ENCODE measurements around the gene MIDN. TPM values are rescaled to one million over a fixed set of nuclear protein-coding genes. Genes with fewer than 3 reads are reported as not detected.
A peak's percentile ranks its signal among the peaks of the same experiment; 100 is the strongest.

The MIDN gene
- total RNA-seq, 1 donor from 2014 or later: 204 TPM

DNA sequence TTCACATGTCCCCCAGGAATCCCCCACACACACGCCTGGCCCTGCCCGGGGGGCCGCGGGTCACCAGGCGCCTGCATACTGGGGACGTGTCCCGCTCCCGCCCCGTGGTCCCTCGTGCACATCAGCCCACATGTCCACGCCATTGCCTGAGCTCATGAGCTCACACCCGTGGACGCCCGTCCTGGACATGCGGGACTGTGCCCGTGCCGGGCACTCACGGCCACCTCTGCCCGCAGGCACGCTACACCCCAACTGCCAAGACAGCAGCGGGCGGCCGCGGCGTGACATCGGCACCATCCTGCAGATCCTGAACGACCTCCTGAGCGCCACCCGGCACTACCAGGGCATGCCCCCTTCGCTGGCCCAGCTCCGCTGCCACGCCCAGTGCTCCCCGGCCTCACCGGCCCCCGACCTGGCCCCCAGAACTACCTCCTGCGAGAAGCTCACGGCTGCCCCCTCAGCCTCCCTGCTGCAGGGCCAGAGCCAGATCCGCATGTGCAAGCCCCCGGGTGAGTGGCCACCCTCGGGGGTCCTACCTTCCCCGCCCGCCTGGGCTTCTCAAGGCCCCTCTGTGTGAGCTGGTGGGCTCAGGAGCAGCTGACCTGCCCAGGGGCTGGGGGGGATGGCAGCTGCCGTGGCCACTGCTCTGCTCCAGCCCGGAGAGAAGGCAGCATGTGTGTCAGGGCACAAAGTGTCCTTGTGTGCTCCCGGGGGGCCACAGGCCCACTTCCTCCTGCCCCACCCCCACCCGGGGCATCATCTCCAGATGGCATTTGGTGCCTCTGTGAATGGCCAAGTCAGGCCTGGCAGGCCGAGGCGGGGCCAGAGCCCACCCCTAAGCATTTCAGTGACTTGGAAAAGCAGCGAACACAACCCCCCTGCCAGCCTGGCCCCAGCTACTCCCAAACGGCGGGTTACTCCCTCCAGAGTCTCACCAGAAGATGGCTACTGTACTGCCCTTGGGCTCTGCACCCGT is 7.1 kb downstream of the MIDN start:
- Mint-ChIP-seq H3K27me3 (ENCODE audit: unreplicated experiment) (peaks cover 24% of the 10 kb centered on the region), H3K27ac (ENCODE audit: unreplicated experiment) (no peak overlapping the region), H3K9me3 (ENCODE audit: unreplicated experiment) (no peaks in the 10 kb centered on the region), H3K4me1 (ENCODE audit: unreplicated experiment) (peaks cover 33% of the 10 kb centered on the region), H3K4me3 (ENCODE audit: unreplicated experiment) (peak overlapping the region; percentile 73), H3K36me3 (ENCODE audit: low read depth, unreplicated experiment) (peaks cover 22% of the 10 kb centered on the region)
- TF ChIP-seq, protein P1, sequence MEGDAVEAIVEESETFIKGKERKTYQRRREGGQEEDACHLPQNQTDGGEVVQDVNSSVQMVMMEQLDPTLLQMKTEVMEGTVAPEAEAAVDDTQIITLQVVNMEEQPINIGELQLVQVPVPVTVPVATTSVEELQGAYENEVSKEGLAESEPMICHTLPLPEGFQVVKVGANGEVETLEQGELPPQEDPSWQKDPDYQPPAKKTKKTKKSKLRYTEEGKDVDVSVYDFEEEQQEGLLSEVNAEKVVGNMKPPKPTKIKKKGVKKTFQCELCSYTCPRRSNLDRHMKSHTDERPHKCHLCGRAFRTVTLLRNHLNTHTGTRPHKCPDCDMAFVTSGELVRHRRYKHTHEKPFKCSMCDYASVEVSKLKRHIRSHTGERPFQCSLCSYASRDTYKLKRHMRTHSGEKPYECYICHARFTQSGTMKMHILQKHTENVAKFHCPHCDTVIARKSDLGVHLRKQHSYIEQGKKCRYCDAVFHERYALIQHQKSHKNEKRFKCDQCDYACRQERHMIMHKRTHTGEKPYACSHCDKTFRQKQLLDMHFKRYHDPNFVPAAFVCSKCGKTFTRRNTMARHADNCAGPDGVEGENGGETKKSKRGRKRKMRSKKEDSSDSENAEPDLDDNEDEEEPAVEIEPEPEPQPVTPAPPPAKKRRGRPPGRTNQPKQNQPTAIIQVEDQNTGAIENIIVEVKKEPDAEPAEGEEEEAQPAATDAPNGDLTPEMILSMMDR (IDR thresholded peaks at IDR 0.05; ENCODE audit: unreplicated experiment): no peak
- no peak for DNase-seq (ENCODE audit: low spot score)

DNA sequence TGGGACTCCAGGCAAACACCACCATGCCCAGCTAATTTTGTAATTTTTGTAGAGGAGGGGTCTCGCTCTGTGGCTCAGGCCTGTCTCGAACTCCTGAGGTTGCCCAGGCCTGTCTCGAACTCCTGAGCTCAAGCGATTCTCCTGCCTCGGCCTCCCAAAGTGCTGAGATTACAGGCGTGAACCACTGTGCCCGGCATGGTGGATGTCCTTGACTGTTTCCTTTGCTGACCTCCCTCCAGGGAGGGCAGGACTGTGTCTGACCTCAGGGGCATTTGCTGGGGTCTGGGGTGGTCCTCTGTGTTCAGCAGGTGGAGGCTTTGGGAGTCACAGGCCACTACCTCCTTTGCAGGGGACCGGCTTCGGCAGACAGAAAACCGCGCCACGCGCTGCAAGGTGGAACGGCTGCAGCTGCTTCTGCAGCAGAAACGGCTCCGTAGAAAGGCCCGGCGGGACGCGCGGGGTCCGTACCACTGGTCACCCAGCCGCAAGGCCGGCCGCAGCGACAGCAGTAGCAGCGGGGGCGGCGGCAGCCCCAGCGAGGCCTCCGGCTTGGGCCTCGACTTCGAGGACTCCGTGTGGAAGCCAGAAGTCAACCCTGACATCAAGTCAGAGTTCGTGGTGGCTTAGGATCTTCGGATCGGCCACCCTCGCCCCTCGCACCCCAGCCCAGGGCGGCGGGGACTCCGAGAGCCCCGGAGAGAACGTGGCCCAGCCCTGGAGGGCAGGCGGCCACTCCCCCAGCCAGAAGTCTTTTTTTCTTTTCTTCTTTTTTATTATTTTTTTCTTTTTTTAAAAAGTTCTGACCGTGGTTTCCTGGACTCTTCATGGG is 8.5 kb downstream of the MIDN start:
- Mint-ChIP-seq H3K27ac (ENCODE audit: unreplicated experiment) (peak overlapping the region; percentile 64), H3K9me3 (ENCODE audit: unreplicated experiment) (no peaks in the 10 kb centered on the region), H3K4me1 (ENCODE audit: unreplicated experiment) (peaks cover 40% of the 10 kb centered on the region), H3K27me3 (ENCODE audit: unreplicated experiment) (peaks cover 23% of the 10 kb centered on the region), H3K4me3 (ENCODE audit: unreplicated experiment) (peak overlapping the region; percentile 79), H3K36me3 (ENCODE audit: low read depth, unreplicated experiment) (peaks cover 18% of the 10 kb centered on the region)
- no peak for DNase-seq (ENCODE audit: low spot score)
- TF ChIP-seq, protein P1 (IDR thresholded peaks at IDR 0.05; ENCODE audit: unreplicated experiment): no peak

DNA sequence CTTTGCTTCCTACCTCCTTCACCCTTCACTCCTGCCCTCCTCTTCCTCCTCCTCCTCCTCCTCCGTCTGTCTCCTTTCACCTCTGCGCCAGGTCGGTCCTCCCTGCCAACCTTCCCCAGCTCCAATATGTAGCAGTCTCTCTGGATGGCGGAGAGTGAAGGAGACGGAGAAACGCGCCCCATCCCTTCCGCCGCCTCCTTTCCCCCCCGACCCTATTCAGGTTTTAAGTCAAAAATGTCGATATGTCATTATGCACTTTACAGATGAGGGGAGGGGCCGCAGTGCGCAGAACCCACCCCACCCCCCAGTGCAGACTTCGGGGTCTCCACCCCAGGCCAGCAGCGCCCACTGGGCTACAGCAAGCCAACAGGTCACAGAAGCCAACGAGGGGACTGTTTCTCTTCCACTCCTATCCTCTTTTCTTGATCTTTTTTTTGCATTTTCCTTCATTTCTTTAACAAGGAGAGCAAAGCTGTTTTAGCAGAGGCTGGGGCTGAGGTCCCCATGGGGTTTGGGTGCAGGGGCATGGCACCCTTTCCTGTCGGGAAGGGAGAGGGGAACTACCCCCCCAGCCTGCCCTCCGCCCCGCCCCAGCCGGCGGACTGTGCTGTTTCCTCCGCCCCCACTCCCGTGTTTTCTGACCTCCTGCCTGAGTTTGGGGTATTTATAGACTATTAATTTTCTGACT is 9.2 kb downstream of the MIDN start:
- H3K9me3 Mint-ChIP-seq (ENCODE audit: unreplicated experiment): no peaks in the 10 kb centered on the region
- H3K27me3 Mint-ChIP-seq (ENCODE audit: unreplicated experiment): peaks cover 24% of the 10 kb centered on the region
- peaks cover 18% of the 10 kb centered on the region for H3K36me3 Mint-ChIP-seq (ENCODE audit: low read depth, unreplicated experiment)
- no peak for DNase-seq (ENCODE audit: low spot score)
- H3K4me3 Mint-ChIP-seq (ENCODE audit: unreplicated experiment): peak overlapping the region; percentile 79
- TF ChIP-seq, protein P1 (IDR thresholded peaks at IDR 0.05; ENCODE audit: unreplicated experiment): no peak
- peaks cover 42% of the 10 kb centered on the region for H3K4me1 Mint-ChIP-seq (ENCODE audit: unreplicated experiment)
- peak overlapping the region; percentile 64 for H3K27ac Mint-ChIP-seq (ENCODE audit: unreplicated experiment)

DNA sequence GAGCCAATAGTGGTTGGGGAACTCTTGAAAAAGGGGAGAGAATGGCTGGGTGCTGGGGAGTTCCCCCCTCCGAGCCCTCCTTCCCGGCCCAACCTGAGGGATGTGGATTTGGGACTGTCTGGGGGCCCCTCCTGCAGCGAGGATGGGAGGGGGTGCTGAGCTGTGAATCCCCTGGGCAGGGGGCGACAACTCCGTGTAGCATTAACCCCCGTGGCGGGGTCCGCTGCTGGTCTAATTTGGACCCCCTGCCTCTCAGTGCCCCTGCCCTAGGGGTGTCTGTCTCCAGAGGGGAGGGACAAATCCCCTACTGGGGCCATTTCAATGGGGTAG is 9.7 kb downstream of the MIDN start:
- no peak for DNase-seq (ENCODE audit: low spot score)
- peaks cover 18% of the 10 kb centered on the region for H3K36me3 Mint-ChIP-seq (ENCODE audit: low read depth, unreplicated experiment)
- peak overlapping the region; percentile 62 for H3K4me3 Mint-ChIP-seq (ENCODE audit: unreplicated experiment)
- H3K27ac Mint-ChIP-seq (ENCODE audit: unreplicated experiment): peak overlapping the region; percentile 93
- peaks cover 42% of the 10 kb centered on the region for H3K4me1 Mint-ChIP-seq (ENCODE audit: unreplicated experiment)
- H3K9me3 Mint-ChIP-seq (ENCODE audit: unreplicated experiment): no peaks in the 10 kb centered on the region
- peaks cover 24% of the 10 kb centered on the region for H3K27me3 Mint-ChIP-seq (ENCODE audit: unreplicated experiment)
- TF ChIP-seq, protein P1 (IDR thresholded peaks at IDR 0.05; ENCODE audit: unreplicated experiment): no peak
